ENCODE results near the gene IL2RA. TPM values are rescaled to one million over a fixed set of nuclear protein-coding genes. Genes with fewer than 3 reads are reported as not detected.

Gene IL2RA
- polyA plus RNA-seq, 1 donor from 2014 or later, result not detected

GRCh38 chr10:6011558-6011957, 50.6 kb downstream of the IL2RA start:
- no peaks in the 10 kb centered on the region for H3K36me3 ChIP-seq (ENCODE audit: insufficient read depth, low read length)
- H3K9me2 ChIP-seq (ENCODE audit: insufficient read depth, low read length), result no peaks in the 10 kb centered on the region
- TF ChIP-seq EZH2 (IDR thresholded peaks at IDR 0.05; ENCODE audit: borderline replicate concordance, insufficient read depth, low read length, poor library complexity, severe bottlenecking), result no peak
- no peak for TF ChIP-seq POLR2AphosphoS5 (IDR thresholded peaks at IDR 0.05)
- no peak for TF ChIP-seq TAF1 (IDR thresholded peaks at IDR 0.05; ENCODE audit: low read depth)
- no peak for TF ChIP-seq RAD21 (conservative IDR thresholded peaks at IDR 0.05)
- no peak for TF ChIP-seq MXI1 (conservative IDR thresholded peaks at IDR 0.05; ENCODE audit: poor library complexity, severe bottlenecking)
- TF ChIP-seq SMC3 (conservative IDR thresholded peaks at IDR 0.05; ENCODE audit: poor library complexity), result no peak
- TF ChIP-seq EP300 (conservative IDR thresholded peaks at IDR 0.05; ENCODE audit: poor library complexity, severe bottlenecking), result no peak
- TF ChIP-seq CTCF (IDR thresholded peaks at IDR 0.05; ENCODE audit: poor library complexity, severe bottlenecking), result no peak
- TF ChIP-seq REST (IDR thresholded peaks at IDR 0.05; ENCODE audit: borderline replicate concordance), result no peak
- no peaks in the 10 kb centered on the region for H3K79me2 ChIP-seq (replicated peaks; ENCODE audit: insufficient read depth, low read length)
- no peaks in the 10 kb centered on the region for H3K9me3 ChIP-seq (ENCODE audit: low read length)
- H3K4me2 ChIP-seq (ENCODE audit: low read length), result no peak overlapping the region
- H3K27me3 ChIP-seq (ENCODE audit: insufficient read depth, low read depth, low read length), result no peaks in the 10 kb centered on the region
- H2AFZ ChIP-seq (ENCODE audit: low read depth, low read length), result no peak overlapping the region
- H3K4me3 ChIP-seq (ENCODE audit: low read length), result no peak overlapping the region
- no peak overlapping the region for H3K27ac ChIP-seq (ENCODE audit: low read length)
- H3F3A ChIP-seq (ENCODE audit: insufficient read depth, low read length, poor library complexity, severe bottlenecking), result no peaks in the 10 kb centered on the region
- H3K9ac ChIP-seq (ENCODE audit: low read length), result no peak overlapping the region
- no peaks in the 10 kb centered on the region for H4K20me1 ChIP-seq (ENCODE audit: insufficient read depth)

- no peaks in the 10 kb centered on the region for H3K27me3 ChIP-seq (ENCODE audit: insufficient read depth, low read depth, low read length)
- no peaks in the 10 kb centered on the region for H4K20me1 ChIP-seq (ENCODE audit: insufficient read depth)
- H3K79me2 ChIP-seq (replicated peaks; ENCODE audit: insufficient read depth, low read length), result no peaks in the 10 kb centered on the region
- no peaks in the 10 kb centered on the region for H3K9me2 ChIP-seq (ENCODE audit: insufficient read depth, low read length)
- no peaks in the 10 kb centered on the region for H3K36me3 ChIP-seq (ENCODE audit: insufficient read depth, low read length)
- H2AFZ ChIP-seq (ENCODE audit: low read depth, low read length), result no peak overlapping the region
- no peak for TF ChIP-seq SMC3 (conservative IDR thresholded peaks at IDR 0.05; ENCODE audit: poor library complexity)
- no peak for TF ChIP-seq CTCF (IDR thresholded peaks at IDR 0.05; ENCODE audit: poor library complexity, severe bottlenecking)
- no peak for TF ChIP-seq REST (IDR thresholded peaks at IDR 0.05; ENCODE audit: borderline replicate concordance)
- TF ChIP-seq TAF1 (IDR thresholded peaks at IDR 0.05; ENCODE audit: low read depth), result no peak
- TF ChIP-seq EZH2 (IDR thresholded peaks at IDR 0.05; ENCODE audit: borderline replicate concordance, insufficient read depth, low read length, poor library complexity, severe bottlenecking), result no peak
- TF ChIP-seq EP300 (conservative IDR thresholded peaks at IDR 0.05; ENCODE audit: poor library complexity, severe bottlenecking), result no peak
- no peak for TF ChIP-seq RAD21 (conservative IDR thresholded peaks at IDR 0.05)
- H3K9ac ChIP-seq (ENCODE audit: low read length), result no peak overlapping the region
- no peaks in the 10 kb centered on the region for H3K9me3 ChIP-seq (ENCODE audit: low read length)
- no peak overlapping the region for H3K4me2 ChIP-seq (ENCODE audit: low read length)
- no peaks in the 10 kb centered on the region for H3F3A ChIP-seq (ENCODE audit: insufficient read depth, low read length, poor library complexity, severe bottlenecking)
- H3K4me3 ChIP-seq (ENCODE audit: low read length), result no peak overlapping the region
- H3K27ac ChIP-seq (ENCODE audit: low read length), result no peak overlapping the region
Observed at GRCh38 chr10:6010569-6010968, 51.6 kb downstream of the IL2RA start.

All from neural cell (in vitro differentiated cells).